Naive thymus-derived CD8-positive, alpha-beta T cell (primary cell): ENCODE measurements around the gene TMEM164. TPM values are rescaled to one million over a fixed set of nuclear protein-coding genes. Genes with fewer than 3 reads are reported as not detected.

Experiments
- ATAC-seq, 2 donors: fragments of 150-1000 bp; cut with Tn5 transposase in 1 of 2; sonication (Bioruptor Pico), chemical (Tn5 transposase) in 1 of 2; 1 replicate in 1 of 2; 2 replicates in 1 of 2; pipeline ENCODE4 v1.10.0; 2021; ENCODE audit warnings: mild to moderate bottlenecking in 2 of 2, moderate library complexity in 2 of 2
- POLR2A ChIA-PET: fragments of 350-600 bp; sonication (Branson Sonifier 250); formaldehyde crosslinking; loops from one replicate; lab custom pipeline; 2021; ENCODE audit warnings: antibody characterized with exemption; lab: Charles Lee
- DNase-seq, 10 donors: peaks; one replicate each; pipeline versions ENCODE4 v3.0.0 to v3.0.0-alpha.2; 2020 to 2022
- H3K27ac Mint-ChIP-seq, 10 donors: one replicate each; pipeline ENCODE4 v1.8.0; 2020 to 2022; ENCODE audit warnings: mild to moderate bottlenecking in 10 of 10, mixed read lengths in 10 of 10, moderate library complexity in 4 of 10, inconsistent platforms in 1 of 10
- H3K27me3 Mint-ChIP-seq, 5 donors: one replicate each; pipeline ENCODE4 v1.8.0; 2021 to 2022; ENCODE audit warnings: mixed read lengths in 5 of 5
- H3K36me3 Mint-ChIP-seq, 3 donors: one replicate each; pipeline ENCODE4 v1.8.0; 2020 to 2022; ENCODE audit warnings: mixed read lengths in 3 of 3, mild to moderate bottlenecking in 2 of 3, inconsistent platforms in 1 of 3
- H3K4me1 Mint-ChIP-seq, 4 donors: one replicate each; pipeline ENCODE4 v1.8.0; 2021 to 2022; ENCODE audit warnings: mixed read lengths in 4 of 4
- H3K4me3 Mint-ChIP-seq, 10 donors: one replicate each; pipeline ENCODE4 v1.8.0; 2020 to 2022; ENCODE audit warnings: mild to moderate bottlenecking in 10 of 10, mixed read lengths in 10 of 10, moderate library complexity in 6 of 10, inconsistent platforms in 1 of 10
- H3K9me3 Mint-ChIP-seq, 9 donors: one replicate each; pipeline ENCODE4 v1.8.0; 2020 to 2022; ENCODE audit warnings: mixed read lengths in 9 of 9, mild to moderate bottlenecking in 3 of 9, inconsistent platforms in 1 of 9, moderate library complexity in 1 of 9
- polyA plus RNA-seq, 3 donors: library from polyadenylated mRNA; unstranded; fragments of 300-500 nt; fragmentation: Illumina TruSeq; gene quantifications; one replicate each; pipeline ENCODE4 v1.2.3, GENCODE V29; 2021
- total RNA-seq, 8 experiments: library from RNA in 2 of 8; stranded (reverse) in 2 of 8; gene quantifications; one replicate each; pipeline ENCODE4 v1.2.3 and lab custom pipeline; 2021 to 2026

The TMEM164 gene
- total and polyA plus RNA-seq, 5 experiments from 2014 or later = 0.66 to 18.3 (median 1.4) TPM

- POLR2A ChIA-PET = no interaction called here
- H3K9me3 Mint-ChIP-seq = no peaks in the 10 kb centered on the region
- DNase-seq = no peak
- ATAC-seq = no peak
- peaks cover 0 to 18% (median 2%) of the 10 kb centered on the region in 3 donors for H3K36me3 Mint-ChIP-seq
- H3K27ac Mint-ChIP-seq = peak overlapping the region in 1 of 10 donors; percentile 20
- H3K27me3 Mint-ChIP-seq = no peaks in the 10 kb centered on the region
- no peak overlapping the region for H3K4me3 Mint-ChIP-seq
- peaks cover 0 to 2% (median 0%) of the 10 kb centered on the region in 4 donors for H3K4me1 Mint-ChIP-seq
These were observed 100.4 kb downstream of the TMEM164 start for GRCh38 chrX:110103344-110103743.

- Mint-ChIP-seq H3K36me3 (peaks cover 0 to 22% (median 2%) of the 10 kb centered on the region in 3 donors), H3K4me1 (peaks cover 0 to 2% (median 0%) of the 10 kb centered on the region in 4 donors), H3K27me3 (no peaks in the 10 kb centered on the region), H3K4me3 (no peak overlapping the region), H3K27ac (no peak overlapping the region), H3K9me3 (no peaks in the 10 kb centered on the region)
- POLR2A ChIA-PET = no interaction called here
- no peak for DNase-seq
- ATAC-seq = no peak
These were observed 101.2 kb downstream of the TMEM164 start for GRCh38 chrX:110104078-110104477.

DNA sequence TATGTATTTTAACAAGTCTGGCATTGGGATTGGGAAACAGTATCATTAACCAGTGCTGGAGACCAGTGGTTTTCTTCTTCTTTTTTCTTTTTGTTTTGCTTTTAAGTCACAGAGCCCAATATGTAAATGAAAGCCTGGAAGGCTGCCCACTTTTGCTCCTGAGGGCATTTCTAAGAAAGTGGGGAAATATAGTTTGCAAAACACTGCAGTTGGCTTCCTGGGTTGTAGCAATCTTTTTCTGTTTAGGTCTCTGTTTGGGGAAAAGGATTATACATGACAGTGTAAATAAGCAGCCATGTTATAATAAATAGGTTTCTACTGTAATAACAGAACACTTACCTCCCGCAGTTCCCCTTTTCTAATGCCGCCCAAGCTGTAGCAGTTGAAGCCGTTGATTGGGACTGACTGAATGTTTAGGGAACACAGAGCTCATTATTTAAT, 105.5 kb downstream of the TMEM164 start:
- H3K4me3 Mint-ChIP-seq = no peak overlapping the region

GRCh38 chrX:110114260-110114776, 111.4 kb downstream of the TMEM164 start:
- POLR2A ChIA-PET = no interaction called here
- ATAC-seq (no peak), DNase-seq (no peak)
- H3K4me3 Mint-ChIP-seq = no peak overlapping the region
- peaks cover 0 to 23% (median 10%) of the 10 kb centered on the region in 3 donors for H3K36me3 Mint-ChIP-seq
- H3K27ac Mint-ChIP-seq = peak overlapping the region in 1 of 10 donors; percentile 37
- H3K27me3 Mint-ChIP-seq = no peaks in the 10 kb centered on the region
- no peaks in the 10 kb centered on the region for H3K9me3 Mint-ChIP-seq
- H3K4me1 Mint-ChIP-seq = peaks cover 0 to 4% (median 0%) of the 10 kb centered on the region in 4 donors

More for the DNA sequence above, 105.5 kb downstream of the TMEM164 start:
- Mint-ChIP-seq H3K27ac (no peak overlapping the region), H3K27me3 (no peaks in the 10 kb centered on the region), H3K36me3 (peaks cover 0 to 12% (median 5%) of the 10 kb centered on the region in 3 donors), H3K9me3 (no peaks in the 10 kb centered on the region), H3K4me1 (no peaks in the 10 kb centered on the region)
- DNase-seq (no peak), ATAC-seq (no peak)
- POLR2A ChIA-PET = no interaction called here

- DNase-seq (no peak), ATAC-seq (no peak)
- H3K27ac Mint-ChIP-seq = no peak overlapping the region
- POLR2A ChIA-PET = no interaction called here
- peaks cover 0 to 25% (median 16%) of the 10 kb centered on the region in 3 donors for H3K36me3 Mint-ChIP-seq
- no peak overlapping the region for H3K4me3 Mint-ChIP-seq
- H3K9me3 Mint-ChIP-seq = no peaks in the 10 kb centered on the region
- no peaks in the 10 kb centered on the region for H3K27me3 Mint-ChIP-seq
- peaks cover 0 to 4% (median 0%) of the 10 kb centered on the region in 4 donors for H3K4me1 Mint-ChIP-seq
These were observed 113.4 kb downstream of the TMEM164 start for GRCh38 chrX:110116066-110116980.

- Mint-ChIP-seq H3K4me1 (peaks cover 0 to 4% (median 0%) of the 10 kb centered on the region in 4 donors), H3K4me3 (no peak overlapping the region), H3K9me3 (no peaks in the 10 kb centered on the region), H3K27ac (no peak overlapping the region), H3K27me3 (no peaks in the 10 kb centered on the region), H3K36me3 (peaks cover 0 to 26% (median 12%) of the 10 kb centered on the region in 3 donors)
- DNase-seq = no peak
- POLR2A ChIA-PET = no interaction called here
- ATAC-seq = no peak
These were observed 115.6 kb downstream of the TMEM164 start for GRCh38 chrX:110118530-110118929.

DNA sequence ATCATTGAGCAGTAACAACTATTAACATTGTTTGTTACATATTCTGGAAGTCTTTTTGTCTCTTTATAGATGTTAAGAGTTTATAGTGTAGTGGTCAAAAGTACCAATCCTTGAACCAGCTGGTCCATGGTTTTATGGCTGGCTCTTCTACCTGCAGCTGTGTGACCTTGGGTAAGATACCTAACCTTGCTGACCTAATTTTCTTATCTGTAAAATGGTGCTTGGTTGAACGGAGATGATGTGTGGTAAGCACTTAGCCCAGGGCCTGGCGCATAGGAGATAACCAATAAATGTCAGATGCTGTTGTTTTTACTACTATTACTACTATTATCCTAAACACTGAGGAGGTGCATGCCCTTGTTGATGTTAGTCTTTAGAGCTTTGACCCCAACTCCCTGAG, 116.6 kb downstream of the TMEM164 start:
- Mint-ChIP-seq H3K9me3 (no peaks in the 10 kb centered on the region), H3K36me3 (peaks cover 0 to 23% (median 9%) of the 10 kb centered on the region in 3 donors), H3K27me3 (no peaks in the 10 kb centered on the region), H3K4me3 (no peak overlapping the region), H3K27ac (no peak overlapping the region), H3K4me1 (peaks cover 0 to 2% (median 0%) of the 10 kb centered on the region in 4 donors)
- DNase-seq = no peak
- POLR2A ChIA-PET = no interaction called here
- ATAC-seq = no peak

DNA sequence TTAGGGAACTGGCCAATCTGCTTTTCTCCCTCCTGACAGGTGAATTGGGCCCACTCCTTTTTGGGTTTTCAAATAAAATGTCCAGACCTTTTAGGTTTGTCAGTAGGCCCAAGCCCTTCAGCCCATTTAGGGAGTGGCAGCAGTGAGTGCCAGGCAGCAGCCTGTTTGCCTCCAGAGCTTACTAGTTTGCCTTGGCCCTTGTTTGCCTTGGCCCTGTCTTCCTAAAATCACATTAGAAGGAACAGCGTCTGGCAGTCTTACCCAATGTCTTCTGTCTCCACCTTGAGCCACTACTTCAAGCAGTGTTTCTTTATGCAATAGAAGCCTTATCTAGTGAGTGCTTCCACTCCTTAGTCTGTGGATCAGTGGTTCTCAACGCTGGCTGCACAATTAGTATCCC, 117.1 kb downstream of the TMEM164 start:
- H3K36me3 Mint-ChIP-seq = peaks cover 0 to 23% (median 9%) of the 10 kb centered on the region in 3 donors
- POLR2A ChIA-PET = no interaction called here
- no peaks in the 10 kb centered on the region for H3K9me3 Mint-ChIP-seq
- no peak overlapping the region for H3K4me3 Mint-ChIP-seq
- ATAC-seq (no peak), DNase-seq (no peak)
- no peaks in the 10 kb centered on the region for H3K27me3 Mint-ChIP-seq
- peaks cover 0 to 2% (median 0%) of the 10 kb centered on the region in 4 donors for H3K4me1 Mint-ChIP-seq
- H3K27ac Mint-ChIP-seq = no peak overlapping the region

DNA sequence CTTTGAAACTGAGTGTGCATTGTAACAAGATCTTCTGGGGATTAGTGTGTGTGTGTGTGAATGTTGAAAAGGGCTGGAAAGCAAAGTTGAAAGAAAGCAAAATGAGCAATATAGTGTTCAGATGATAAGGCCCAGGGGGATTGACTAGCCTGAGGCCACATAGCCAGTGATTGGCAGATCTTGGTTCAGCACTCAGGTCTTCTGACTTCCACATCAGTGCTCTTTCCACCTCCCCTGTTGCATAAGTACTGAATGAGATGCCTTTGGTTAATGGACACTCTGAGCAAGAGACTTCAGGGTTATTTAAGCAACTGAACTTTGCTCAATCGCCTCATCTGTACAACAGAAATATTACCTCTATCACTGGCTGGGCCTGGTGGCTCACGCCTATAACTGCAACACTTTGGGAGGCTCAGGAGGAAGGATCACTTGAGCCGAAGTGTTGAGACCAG, 120.4 kb downstream of the TMEM164 start:
- Mint-ChIP-seq H3K4me3 (no peak overlapping the region), H3K27me3 (no peaks in the 10 kb centered on the region), H3K27ac (no peak overlapping the region), H3K36me3 (peaks cover 0 to 11% (median 9%) of the 10 kb centered on the region in 3 donors), H3K4me1 (no peaks in the 10 kb centered on the region), H3K9me3 (no peaks in the 10 kb centered on the region)
- POLR2A ChIA-PET = no interaction called here
- DNase-seq = no peak
- ATAC-seq = no peak

- Mint-ChIP-seq H3K27ac (no peak overlapping the region), H3K4me1 (no peaks in the 10 kb centered on the region), H3K36me3 (peaks cover 0 to 6% (median 5%) of the 10 kb centered on the region in 3 donors), H3K4me3 (no peak overlapping the region), H3K27me3 (no peaks in the 10 kb centered on the region), H3K9me3 (no peaks in the 10 kb centered on the region)
- ATAC-seq (no peak), DNase-seq (no peak)
- POLR2A ChIA-PET = no interaction called here
These were observed 122.7 kb downstream of the TMEM164 start for GRCh38 chrX:110125446-110126162.

DNA sequence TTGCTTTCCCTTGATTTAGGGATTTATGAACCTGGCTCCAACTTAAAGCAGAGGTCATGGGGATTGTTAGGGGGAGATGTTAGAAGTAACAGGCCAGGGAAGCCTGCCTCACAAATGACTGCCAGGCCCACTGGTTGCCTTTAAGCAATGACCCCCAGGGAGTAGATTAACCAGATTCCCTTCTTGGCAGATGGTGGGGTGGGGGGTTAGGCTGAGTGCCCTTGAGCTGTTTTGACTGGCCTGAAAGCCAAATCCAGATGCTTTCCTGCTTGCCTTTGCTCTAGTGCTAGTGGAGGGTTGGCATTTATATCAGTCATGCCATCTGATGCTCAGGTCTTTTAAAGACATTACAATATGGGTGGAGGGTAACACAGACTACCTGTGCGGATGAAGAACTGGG, 128.1 kb downstream of the TMEM164 start:
- POLR2A ChIA-PET = no interaction called here
- H3K27me3 Mint-ChIP-seq = no peaks in the 10 kb centered on the region
- H3K27ac Mint-ChIP-seq = no peak overlapping the region
- H3K4me1 Mint-ChIP-seq = no peaks in the 10 kb centered on the region
- ATAC-seq (no peak), DNase-seq (no peak)
- no peak overlapping the region for H3K4me3 Mint-ChIP-seq
- no peaks in the 10 kb centered on the region for H3K9me3 Mint-ChIP-seq
- H3K36me3 Mint-ChIP-seq = peaks cover 0 to 16% (median 2%) of the 10 kb centered on the region in 3 donors

DNA sequence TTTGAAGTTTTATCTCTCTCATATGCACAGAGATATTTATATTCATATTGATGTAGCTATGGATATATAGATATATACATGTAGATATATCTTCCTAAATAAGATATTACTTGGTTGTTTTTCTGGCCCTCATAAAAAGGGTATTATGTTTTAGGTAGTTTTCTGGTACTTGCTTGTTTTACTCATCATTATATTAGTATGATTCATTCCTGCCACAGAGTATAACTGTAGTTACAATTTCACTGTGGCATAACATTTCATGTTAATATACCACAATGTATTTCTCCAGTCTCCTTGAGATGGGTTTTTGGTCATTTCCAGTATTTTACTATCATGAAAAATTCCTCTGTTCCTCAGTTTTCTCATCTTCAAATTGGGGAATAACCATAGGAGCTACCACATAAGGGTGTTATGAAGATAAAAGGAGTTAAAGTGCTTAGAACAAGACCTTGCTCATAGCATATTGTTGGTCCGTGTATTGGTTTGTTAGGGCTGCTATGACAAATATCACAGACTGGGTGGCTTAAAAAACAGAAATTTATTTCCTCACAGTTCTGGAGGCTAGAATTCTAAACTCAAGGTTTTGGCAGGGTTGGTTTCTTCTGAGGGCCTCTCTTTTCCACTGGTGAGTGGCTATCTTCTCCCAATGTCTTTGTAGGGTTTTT, 129.7 kb downstream of the TMEM164 start:
- DNase-seq (no peak), ATAC-seq (no peak)
- H3K27ac Mint-ChIP-seq = no peak overlapping the region
- peaks cover 0 to 16% (median 2%) of the 10 kb centered on the region in 3 donors for H3K36me3 Mint-ChIP-seq
- H3K4me3 Mint-ChIP-seq = no peak overlapping the region
- no peaks in the 10 kb centered on the region for H3K27me3 Mint-ChIP-seq
- POLR2A ChIA-PET = no interaction called here
- no peaks in the 10 kb centered on the region for H3K9me3 Mint-ChIP-seq
- H3K4me1 Mint-ChIP-seq = no peaks in the 10 kb centered on the region
